ENCODE measurements around the gene LPIN1. TPM values are rescaled to one million over a fixed set of nuclear protein-coding genes. Genes with fewer than 3 reads are reported as not detected.

LPIN1 gene
- total RNA-seq, 1 experiment from 2014 or later: 4.4 TPM

DNA sequence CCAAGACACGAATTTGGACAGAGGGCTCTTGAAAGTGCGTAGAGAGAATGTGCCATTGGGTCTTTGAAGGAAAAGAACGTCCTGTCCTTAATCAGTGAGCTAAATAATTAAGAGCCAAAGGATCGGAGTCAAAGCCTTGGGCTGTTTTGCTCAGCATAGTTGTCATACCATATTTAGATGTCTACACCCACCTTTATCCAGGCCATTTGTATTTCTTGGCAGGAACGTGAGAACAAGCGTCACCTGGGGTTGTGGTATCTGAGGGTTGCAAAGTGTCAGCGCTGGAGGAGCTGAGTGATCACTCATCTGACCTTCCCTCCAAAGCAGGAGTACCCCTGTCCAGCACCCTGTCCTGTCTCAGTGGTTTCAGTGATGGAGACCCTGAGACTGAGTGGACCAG lies 4.5 kb downstream of the LPIN1 start:
- no CpG with 5 or more reads among the region's 7 CpGs for WGBS (ENCODE audit: extremely low coverage, insufficient read length, low lambda C conversion rate)
- Histone ChIP-seq H4K5ac (ENCODE audit: insufficient read length, low read depth, low read length) (no peak overlapping the region), H2BK5ac (ENCODE audit: insufficient read length, low read length) (no peak overlapping the region), H3K79me1 (ENCODE audit: insufficient read depth, low read depth, low read length, poor library complexity, severe bottlenecking) (peaks cover 2% of the 10 kb centered on the region), H2AFZ (ENCODE audit: low read length) (no peak overlapping the region), H2BK20ac (ENCODE audit: low read depth, low read length, poor library complexity, severe bottlenecking) (no peak overlapping the region), H2BK12ac (ENCODE audit: insufficient read length, low read depth, low read length) (no peak overlapping the region), H3K14ac (ENCODE audit: insufficient read depth, low read length) (no peak overlapping the region), H3K9ac (ENCODE audit: extremely low read depth, insufficient read length, low read length) (no peak overlapping the region), H3K23ac (ENCODE audit: insufficient read length, low read depth, low read length) (no peak overlapping the region), H3K27ac (ENCODE audit: insufficient read length, low read depth, low read length) (no peak overlapping the region), H3K27me3 (ENCODE audit: insufficient read depth, low read length) (no peaks in the 10 kb centered on the region), H3K79me2 (ENCODE audit: insufficient read depth, low read length) (peaks cover 4% of the 10 kb centered on the region; the same call in 1 of the 2 replicates), H4K8ac (replicated peaks; ENCODE audit: insufficient read length, low read depth, low read length) (no peak overlapping the region), H3K4ac (ENCODE audit: low read depth, low read length) (no peak overlapping the region), H3K4me2 (ENCODE audit: insufficient read depth, insufficient read length, low read length) (no peak overlapping the region), H3K4me1 (ENCODE audit: insufficient read depth, low read length) (peaks cover 16% of the 10 kb centered on the region), H4K20me1 (ENCODE audit: control insufficient read depth, insufficient read depth, insufficient read length) (no peaks in the 10 kb centered on the region), H4K91ac (ENCODE audit: insufficient read length, low read depth, low read length) (no peak overlapping the region), H3T11ph (ENCODE audit: low read length) (no peak overlapping the region), H3K9me3 (ENCODE audit: control insufficient read depth, low read depth, low read length) (no peaks in the 10 kb centered on the region), H3K18ac (ENCODE audit: insufficient read length, low read depth, low read length) (no peak overlapping the region), H2BK120ac (ENCODE audit: low read depth, low read length, poor library complexity, severe bottlenecking) (no peak overlapping the region), H3K56ac (ENCODE audit: insufficient read length, low read depth, low read length) (no peak overlapping the region), H2AK5ac (ENCODE audit: insufficient read length, low read length) (no peak overlapping the region), H2BK15ac (ENCODE audit: low read depth, low read length) (no peak overlapping the region), H3K23me2 (ENCODE audit: insufficient read length, low read depth, low read length, poor library complexity, severe bottlenecking) (no peaks in the 10 kb centered on the region)
- no peak overlapping the region; a peak in 1 of 7 replicates for H3K27ac Mint-ChIP-seq
- H3K9me3 Mint-ChIP-seq: no peaks in the 10 kb centered on the region; a peak in 1 of 5 replicates
- peaks cover 26% of the 10 kb centered on the region for H3K27me3 Mint-ChIP-seq (ENCODE audit: low read depth)
- TF ChIP-seq, protein P1, sequence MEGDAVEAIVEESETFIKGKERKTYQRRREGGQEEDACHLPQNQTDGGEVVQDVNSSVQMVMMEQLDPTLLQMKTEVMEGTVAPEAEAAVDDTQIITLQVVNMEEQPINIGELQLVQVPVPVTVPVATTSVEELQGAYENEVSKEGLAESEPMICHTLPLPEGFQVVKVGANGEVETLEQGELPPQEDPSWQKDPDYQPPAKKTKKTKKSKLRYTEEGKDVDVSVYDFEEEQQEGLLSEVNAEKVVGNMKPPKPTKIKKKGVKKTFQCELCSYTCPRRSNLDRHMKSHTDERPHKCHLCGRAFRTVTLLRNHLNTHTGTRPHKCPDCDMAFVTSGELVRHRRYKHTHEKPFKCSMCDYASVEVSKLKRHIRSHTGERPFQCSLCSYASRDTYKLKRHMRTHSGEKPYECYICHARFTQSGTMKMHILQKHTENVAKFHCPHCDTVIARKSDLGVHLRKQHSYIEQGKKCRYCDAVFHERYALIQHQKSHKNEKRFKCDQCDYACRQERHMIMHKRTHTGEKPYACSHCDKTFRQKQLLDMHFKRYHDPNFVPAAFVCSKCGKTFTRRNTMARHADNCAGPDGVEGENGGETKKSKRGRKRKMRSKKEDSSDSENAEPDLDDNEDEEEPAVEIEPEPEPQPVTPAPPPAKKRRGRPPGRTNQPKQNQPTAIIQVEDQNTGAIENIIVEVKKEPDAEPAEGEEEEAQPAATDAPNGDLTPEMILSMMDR (conservative IDR thresholded peaks at IDR 0.05): no peak
- H3K4me1 Mint-ChIP-seq: peaks cover 51% of the 10 kb centered on the region in 2 experiments
- no peak overlapping the region for H3K4me3 Mint-ChIP-seq
- DNase-seq: no peak
- H3K36me3 Mint-ChIP-seq (ENCODE audit: insufficient read depth in 1 of 3, low read depth in 3 of 3): no peaks in the 10 kb centered on the region; a peak in 1 of 7 replicates

All from H9 (cell line).